ENCODE data around the gene LOXL1. TPM values are rescaled to one million over a fixed set of nuclear protein-coding genes. Genes with fewer than 3 reads are reported as not detected.

The LOXL1 gene
- total RNA-seq, 4 donors from 2014 or later = 1.8 to 8.3 (median 5.4) TPM

DNA sequence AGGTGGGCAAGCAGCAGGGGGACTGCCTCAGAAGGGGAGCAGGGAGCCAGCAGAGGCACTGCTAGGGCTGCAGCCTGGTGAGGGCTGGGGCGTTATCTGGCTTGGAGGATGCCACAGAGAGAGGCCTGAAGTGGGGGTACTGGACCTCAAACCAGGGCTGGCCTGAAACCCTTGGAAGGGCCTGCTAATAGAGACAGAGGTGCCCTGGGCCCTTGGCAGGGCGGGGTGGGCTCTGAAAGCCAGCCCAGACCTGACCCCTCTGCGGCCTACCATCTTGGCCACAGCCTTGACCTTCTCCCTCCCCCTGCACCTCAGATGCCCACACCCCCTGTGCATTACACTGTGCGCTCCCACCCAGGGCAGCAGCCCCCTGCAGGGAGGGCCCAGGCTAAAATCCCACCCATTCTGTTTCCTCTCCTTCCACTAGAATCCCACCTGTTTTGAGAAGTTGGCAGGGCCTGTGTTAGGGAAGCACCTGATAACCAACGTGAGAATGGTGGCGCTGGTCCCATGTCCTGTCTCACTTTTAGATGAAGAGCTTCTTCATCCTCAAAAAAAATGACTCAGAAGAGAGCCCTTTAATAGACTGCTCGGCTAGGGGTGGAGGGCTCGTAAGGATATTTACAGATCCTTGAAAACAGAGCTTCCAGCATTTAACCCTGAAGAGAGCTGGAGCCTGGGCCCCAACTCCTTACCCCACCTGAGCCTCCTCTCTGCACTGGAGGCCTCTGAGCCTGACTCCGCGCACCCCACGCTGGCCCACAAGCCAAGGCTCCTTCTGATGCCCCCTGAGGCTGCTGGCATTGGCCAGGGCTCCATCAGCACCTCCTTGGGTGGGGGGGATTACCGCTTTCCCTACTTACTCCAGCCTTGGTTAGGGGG lies 29.8 kb downstream of the LOXL1 start:
- DNase-seq = no peak
- Histone ChIP-seq H3K4me1 (peaks cover 3 to 22% (median 17%) of the 10 kb centered on the region in 4 donors), H3K27ac (no peak overlapping the region), H3K36me3 (no peaks in the 10 kb centered on the region), H3K9me3 (no peaks in the 10 kb centered on the region), H3K27me3 (no peaks in the 10 kb centered on the region), H3K4me3 (no peak overlapping the region)
- TF ChIP-seq CTCF (IDR thresholded peaks at IDR 0.05) = no peak
- no peak for TF ChIP-seq POLR2A (IDR thresholded peaks at IDR 0.05)

- no peak for DNase-seq
- peaks cover 0 to 17% (median 12%) of the 10 kb centered on the region in 4 donors for H3K4me1 ChIP-seq
- no peak overlapping the region for H3K27ac ChIP-seq
Measured at GRCh38 chr15:73956743-73957135, 30.5 kb downstream of the LOXL1 start.

GRCh38 chr15:73957276-73957675 lies 31.0 kb downstream of the LOXL1 start:
- no peak for TF ChIP-seq CTCF (IDR thresholded peaks at IDR 0.05)
- no peak for TF ChIP-seq POLR2A (IDR thresholded peaks at IDR 0.05)
- H3K4me1 ChIP-seq = peaks cover 0 to 12% (median 8%) of the 10 kb centered on the region in 4 donors
- no peaks in the 10 kb centered on the region for H3K9me3 ChIP-seq
- H3K36me3 ChIP-seq = no peaks in the 10 kb centered on the region
- H3K4me3 ChIP-seq = no peak overlapping the region
- H3K27ac ChIP-seq = no peak overlapping the region
- DNase-seq = no peak
- no peaks in the 10 kb centered on the region for H3K27me3 ChIP-seq

More at GRCh38 chr15:73956743-73957135, 30.5 kb downstream of the LOXL1 start:
- H3K36me3 ChIP-seq = no peaks in the 10 kb centered on the region
- H3K27me3 ChIP-seq = no peaks in the 10 kb centered on the region
- TF ChIP-seq CTCF (IDR thresholded peaks at IDR 0.05) = no peak
- TF ChIP-seq POLR2A (IDR thresholded peaks at IDR 0.05) = no peak
- H3K9me3 ChIP-seq = no peaks in the 10 kb centered on the region
- H3K4me3 ChIP-seq = no peak overlapping the region

DNA sequence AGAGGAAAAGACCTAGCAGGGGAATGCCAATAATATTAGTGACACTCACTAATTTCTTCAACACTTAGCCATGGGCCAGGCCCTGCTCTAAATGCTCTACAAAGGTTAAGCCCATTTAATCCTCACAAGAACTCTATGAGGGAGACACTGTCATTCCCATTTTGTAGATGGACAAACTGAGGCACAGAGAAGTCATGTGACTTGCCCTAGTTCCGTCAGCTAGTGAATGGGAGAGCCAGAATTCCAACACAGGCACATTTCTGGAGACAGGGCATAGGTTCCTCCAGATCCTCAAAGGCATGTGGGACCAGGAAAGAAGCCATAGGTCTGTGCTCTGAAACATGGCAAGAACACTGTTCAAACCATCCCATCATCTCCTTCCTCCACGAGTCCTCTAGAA lies 31.5 kb downstream of the LOXL1 start:
- no peak for DNase-seq
- Histone ChIP-seq H3K4me1 (peaks cover 0 to 9% (median 6%) of the 10 kb centered on the region in 4 donors), H3K27me3 (no peaks in the 10 kb centered on the region), H3K27ac (no peak overlapping the region), H3K9me3 (no peaks in the 10 kb centered on the region), H3K4me3 (no peak overlapping the region), H3K36me3 (no peaks in the 10 kb centered on the region)
- TF ChIP-seq POLR2A (IDR thresholded peaks at IDR 0.05) (no peak), CTCF (IDR thresholded peaks at IDR 0.05) (no peak)

DNA sequence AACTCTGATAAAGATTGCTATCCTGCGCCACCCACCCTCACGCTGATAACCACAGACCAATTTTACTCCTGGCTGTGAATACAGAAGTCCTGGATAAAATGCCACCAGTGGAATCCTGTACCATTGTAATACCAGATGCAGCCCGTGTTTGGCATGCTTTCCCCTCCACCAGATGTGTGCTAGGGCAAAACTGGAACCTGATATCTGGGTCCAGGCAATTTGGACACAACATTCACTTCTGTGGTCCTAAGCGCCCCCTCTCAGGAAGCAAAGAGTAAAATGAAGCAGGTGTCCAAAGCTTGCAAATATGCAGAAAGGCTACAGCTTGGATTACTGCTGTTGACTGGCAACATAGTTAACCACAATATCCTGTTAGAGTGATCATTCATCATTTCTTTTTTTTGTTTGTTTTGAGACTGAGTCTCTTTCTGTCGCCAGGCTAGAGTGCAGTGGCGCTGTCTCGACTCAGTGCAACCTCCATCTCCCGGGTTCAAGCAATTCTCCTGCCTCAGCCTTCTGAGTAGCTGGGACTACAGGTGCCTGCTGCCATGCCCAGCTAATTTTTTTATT lies 32.8 kb downstream of the LOXL1 start:
- H3K9me3 ChIP-seq = no peaks in the 10 kb centered on the region
- TF ChIP-seq POLR2A (IDR thresholded peaks at IDR 0.05) (no peak), CTCF (IDR thresholded peaks at IDR 0.05) (peak in 1 of 6 experiments; percentile 2)
- H3K4me3 ChIP-seq = no peak overlapping the region
- no peaks in the 10 kb centered on the region for H3K36me3 ChIP-seq
- H3K4me1 ChIP-seq = peaks cover 0 to 9% (median 4%) of the 10 kb centered on the region in 4 donors
- no peaks in the 10 kb centered on the region for H3K27me3 ChIP-seq
- peak overlapping the region in 1 of 4 donors; percentile 27 for H3K27ac ChIP-seq
- DNase-seq = no peak

Data from Peyer's patch (tissue), 4 donors.